ENCODE measurements around the gene JMJD1C. TPM values are rescaled to one million over a fixed set of nuclear protein-coding genes. Genes with fewer than 3 reads are reported as not detected.

The JMJD1C gene
- total RNA-seq, 2 experiments from 2014 or later: 99.2 to 118 TPM

GRCh38 chr10:63364918-63365317 lies 100.9 kb downstream of the JMJD1C start:
- BruUV-seq (replicated peaks): no TSS peak
- no peak for TF ChIP-seq EZH2phosphoT487 (IDR thresholded peaks at IDR 0.05; ENCODE audit: borderline replicate concordance, low read depth, low read length)
- TF ChIP-seq CTCF (conservative IDR thresholded peaks at IDR 0.05; ENCODE audit: low read length): no peak
- Histone ChIP-seq H2AFZ (ENCODE audit: low read length) (no peak overlapping the region), H3K9me2 (ENCODE audit: insufficient read depth, low read length) (no peaks in the 10 kb centered on the region), H3K4me2 (ENCODE audit: low read length) (no peak overlapping the region), H4K20me1 (ENCODE audit: insufficient read depth, low read length) (no peaks in the 10 kb centered on the region), H3K27ac (ENCODE audit: low read depth, low read length, poor library complexity, severe bottlenecking) (no peak overlapping the region), H3K9me3 (ENCODE audit: low read length) (no peaks in the 10 kb centered on the region), H3K79me2 (ENCODE audit: insufficient read depth, low read depth, low read length) (no peaks in the 10 kb centered on the region), H3K4me1 (ENCODE audit: insufficient read depth, low read length, poor library complexity, severe bottlenecking) (no peaks in the 10 kb centered on the region), H3K4me3 (ENCODE audit: low read depth, low read length, poor library complexity, severe bottlenecking) (no peak overlapping the region), H3K36me3 (ENCODE audit: insufficient read depth, low read length) (no peaks in the 10 kb centered on the region)
- ChIA-PET POLR2A (interaction anchor here (0.9 to 1.2 kb wide), 2 partner anchors 9 to 10 kb away, joined by 3 to 4 read pairs; no protein-coding TSS in a partner anchor), CTCF (ENCODE audit: unreplicated experiment) (no interaction called here)
- no peak for DNase-seq (ENCODE audit: low spot score)
- intact Hi-C loops (cut with micrococcal nuclease; ENCODE audit: unreplicated experiment): no loop called here

GRCh38 chr10:63363951-63364350 lies 101.8 kb downstream of the JMJD1C start:
- intact Hi-C loops (cut with micrococcal nuclease; ENCODE audit: unreplicated experiment): no loop called here
- Histone ChIP-seq H3K36me3 (ENCODE audit: insufficient read depth, low read length) (no peaks in the 10 kb centered on the region), H3K4me1 (ENCODE audit: insufficient read depth, low read length, poor library complexity, severe bottlenecking) (no peaks in the 10 kb centered on the region), H3K79me2 (ENCODE audit: insufficient read depth, low read depth, low read length) (no peaks in the 10 kb centered on the region), H2AFZ (ENCODE audit: low read length) (no peak overlapping the region), H3K9me3 (ENCODE audit: low read length) (no peaks in the 10 kb centered on the region), H3K9me2 (ENCODE audit: insufficient read depth, low read length) (no peaks in the 10 kb centered on the region), H3K4me2 (ENCODE audit: low read length) (no peak overlapping the region), H4K20me1 (ENCODE audit: insufficient read depth, low read length) (no peaks in the 10 kb centered on the region), H3K4me3 (ENCODE audit: low read depth, low read length, poor library complexity, severe bottlenecking) (no peak overlapping the region), H3K27ac (ENCODE audit: low read depth, low read length, poor library complexity, severe bottlenecking) (no peak overlapping the region)
- ChIA-PET CTCF (ENCODE audit: unreplicated experiment) (no interaction called here), POLR2A (interaction anchor here (1.2 kb wide), 1 partner anchor 10 kb away, joined by 3 read pairs; no protein-coding TSS in a partner anchor)
- DNase-seq (ENCODE audit: low spot score): no peak
- BruUV-seq (replicated peaks): no TSS peak
- TF ChIP-seq EZH2phosphoT487 (IDR thresholded peaks at IDR 0.05; ENCODE audit: borderline replicate concordance, low read depth, low read length) (no peak), CTCF (conservative IDR thresholded peaks at IDR 0.05; ENCODE audit: low read length) (no peak)

GRCh38 chr10:63355682-63356081 lies 110.1 kb downstream of the JMJD1C start:
- intact Hi-C loops (cut with micrococcal nuclease; ENCODE audit: unreplicated experiment): no loop called here
- no peak for TF ChIP-seq CTCF (conservative IDR thresholded peaks at IDR 0.05; ENCODE audit: low read length)
- TF ChIP-seq EZH2phosphoT487 (IDR thresholded peaks at IDR 0.05; ENCODE audit: borderline replicate concordance, low read depth, low read length): no peak
- H3K36me3 ChIP-seq (ENCODE audit: insufficient read depth, low read length): no peaks in the 10 kb centered on the region; the same call in 1 of the 2 replicates
- no peak for DNase-seq (ENCODE audit: low spot score)
- no TSS peak for BruUV-seq (replicated peaks)
- no peaks in the 10 kb centered on the region for H3K4me1 ChIP-seq (ENCODE audit: insufficient read depth, low read length, poor library complexity, severe bottlenecking)
- no peak overlapping the region for H3K4me3 ChIP-seq (ENCODE audit: low read depth, low read length, poor library complexity, severe bottlenecking)
- no peak overlapping the region for H3K4me2 ChIP-seq (ENCODE audit: low read length)
- H2AFZ ChIP-seq (ENCODE audit: low read length): no peak overlapping the region
- H3K79me2 ChIP-seq (ENCODE audit: insufficient read depth, low read depth, low read length): no peaks in the 10 kb centered on the region
- H3K9me2 ChIP-seq (ENCODE audit: insufficient read depth, low read length): no peaks in the 10 kb centered on the region
- CTCF ChIA-PET (ENCODE audit: unreplicated experiment): no interaction called here
- no peaks in the 10 kb centered on the region for H3K9me3 ChIP-seq (ENCODE audit: low read length)
- POLR2A ChIA-PET: interaction anchor here (0.7 kb wide), 1 partner anchor 44 kb away, joined by 5 read pairs; no protein-coding TSS in a partner anchor
- no peaks in the 10 kb centered on the region for H4K20me1 ChIP-seq (ENCODE audit: insufficient read depth, low read length)
- H3K27ac ChIP-seq (ENCODE audit: low read depth, low read length, poor library complexity, severe bottlenecking): no peak overlapping the region
